NT2/D1 (cell line): ENCODE results near the gene PPIL6.

Experiments used
- SUZ12 ChIP-seq: IDR thresholded peaks from 2 replicates; pipeline ENCODE4 v1.6.1; 2011; ENCODE audit not compliant: insufficient read length, insufficient read depth; ENCODE audit errors: extremely low read depth
- YY1 ChIP-seq: IDR thresholded peaks from 2 replicates; pipeline ENCODE4 v1.6.1; 2011; ENCODE audit not compliant: insufficient read length, insufficient read depth
- ZNF274 ChIP-seq: IDR thresholded peaks from 2 replicates; pipeline ENCODE4 v1.6.1; 2011; ENCODE audit warnings: mild to moderate bottlenecking, low read depth, low read length

DNA sequence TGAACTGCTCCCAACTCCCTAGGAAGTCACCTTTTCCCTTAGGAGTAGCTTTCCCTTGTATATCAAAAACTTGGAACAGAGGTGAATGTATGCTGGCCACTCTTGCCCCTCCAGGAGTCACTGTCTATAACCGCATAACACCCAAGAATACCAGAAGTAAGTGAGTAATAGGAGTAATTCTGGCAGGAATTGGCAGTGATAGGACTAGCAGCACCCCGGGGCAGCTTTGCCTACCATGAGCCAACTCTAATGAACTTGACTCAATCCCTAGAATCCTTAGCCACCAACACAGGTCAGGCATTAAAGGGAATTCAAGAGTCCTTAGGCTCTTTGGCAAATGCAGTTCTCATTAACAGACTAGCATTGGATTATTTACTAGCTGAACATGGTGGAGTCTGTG lies 29.4 kb downstream of the PPIL6 start:
- TF ChIP-seq ZNF274: no peak
- TF ChIP-seq SUZ12: no peak
- TF ChIP-seq YY1: no peak
